Epithelial cell of proximal tubule (primary cell): ENCODE data around the gene FCMR. TPM values are rescaled to one million over a fixed set of nuclear protein-coding genes. Genes with fewer than 3 reads are reported as not detected.

Experiments used
- DNase-seq: peaks from one replicate; pipeline ENCODE4 v3.0.0-alpha.2; 2011; ENCODE audit warnings: low read depth
- H3K4me3 ChIP-seq: 2 replicates; pipeline ENCODE4 v1.5.1; 2011; ENCODE audit warnings: low read depth, mild to moderate bottlenecking, low read length
- total RNA-seq: library from RNA; depleted of rRNA; stranded (reverse); fragments of >200 nt; gene quantifications from 2 replicates; pipeline ENCODE4 v1.2.3, GENCODE V29; 2015
- TF ChIP-seq, protein P1 (sequence below): conservative IDR thresholded peaks from 2 replicates; pipeline ENCODE4 v1.5.1; 2012; ENCODE audit warnings: low read depth, mild to moderate bottlenecking, low read length

The FCMR gene, protein sequence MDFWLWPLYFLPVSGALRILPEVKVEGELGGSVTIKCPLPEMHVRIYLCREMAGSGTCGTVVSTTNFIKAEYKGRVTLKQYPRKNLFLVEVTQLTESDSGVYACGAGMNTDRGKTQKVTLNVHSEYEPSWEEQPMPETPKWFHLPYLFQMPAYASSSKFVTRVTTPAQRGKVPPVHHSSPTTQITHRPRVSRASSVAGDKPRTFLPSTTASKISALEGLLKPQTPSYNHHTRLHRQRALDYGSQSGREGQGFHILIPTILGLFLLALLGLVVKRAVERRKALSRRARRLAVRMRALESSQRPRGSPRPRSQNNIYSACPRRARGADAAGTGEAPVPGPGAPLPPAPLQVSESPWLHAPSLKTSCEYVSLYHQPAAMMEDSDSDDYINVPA
- total RNA-seq, result 0.65 TPM in 1 of 2 replicates, not detected in the other

GRCh38 chr1:206921772-206922265, at the start of gene FCMR:
Gene FCMR (minus strand): TSS chr1:206921941. CDS start chr1:206921854, 87 bp downstream.
- H3K4me3 ChIP-seq, result no peak within 1 kb of the TSS
- TF ChIP-seq, protein P1, sequence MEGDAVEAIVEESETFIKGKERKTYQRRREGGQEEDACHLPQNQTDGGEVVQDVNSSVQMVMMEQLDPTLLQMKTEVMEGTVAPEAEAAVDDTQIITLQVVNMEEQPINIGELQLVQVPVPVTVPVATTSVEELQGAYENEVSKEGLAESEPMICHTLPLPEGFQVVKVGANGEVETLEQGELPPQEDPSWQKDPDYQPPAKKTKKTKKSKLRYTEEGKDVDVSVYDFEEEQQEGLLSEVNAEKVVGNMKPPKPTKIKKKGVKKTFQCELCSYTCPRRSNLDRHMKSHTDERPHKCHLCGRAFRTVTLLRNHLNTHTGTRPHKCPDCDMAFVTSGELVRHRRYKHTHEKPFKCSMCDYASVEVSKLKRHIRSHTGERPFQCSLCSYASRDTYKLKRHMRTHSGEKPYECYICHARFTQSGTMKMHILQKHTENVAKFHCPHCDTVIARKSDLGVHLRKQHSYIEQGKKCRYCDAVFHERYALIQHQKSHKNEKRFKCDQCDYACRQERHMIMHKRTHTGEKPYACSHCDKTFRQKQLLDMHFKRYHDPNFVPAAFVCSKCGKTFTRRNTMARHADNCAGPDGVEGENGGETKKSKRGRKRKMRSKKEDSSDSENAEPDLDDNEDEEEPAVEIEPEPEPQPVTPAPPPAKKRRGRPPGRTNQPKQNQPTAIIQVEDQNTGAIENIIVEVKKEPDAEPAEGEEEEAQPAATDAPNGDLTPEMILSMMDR, result no peak
- DNase-seq, result no peak

GRCh38 chr1:206971029-206971655, 49.4 kb upstream of the FCMR start:
- TF ChIP-seq, protein P1, result no peak
- H3K4me3 ChIP-seq, result no peak overlapping the region
- DNase-seq, result no peak

GRCh38 chr1:206970446-206970845, 48.7 kb upstream of the FCMR start, which contains the start of gene FCAMR:
Gene FCAMR (minus strand): TSS chr1:206970460. CDS start chr1:206970125, 335 bp downstream.
- H3K4me3 ChIP-seq, result no peak within 1 kb of the TSS
- TF ChIP-seq, protein P1, result no peak
- DNase-seq, result no peak

DNA sequence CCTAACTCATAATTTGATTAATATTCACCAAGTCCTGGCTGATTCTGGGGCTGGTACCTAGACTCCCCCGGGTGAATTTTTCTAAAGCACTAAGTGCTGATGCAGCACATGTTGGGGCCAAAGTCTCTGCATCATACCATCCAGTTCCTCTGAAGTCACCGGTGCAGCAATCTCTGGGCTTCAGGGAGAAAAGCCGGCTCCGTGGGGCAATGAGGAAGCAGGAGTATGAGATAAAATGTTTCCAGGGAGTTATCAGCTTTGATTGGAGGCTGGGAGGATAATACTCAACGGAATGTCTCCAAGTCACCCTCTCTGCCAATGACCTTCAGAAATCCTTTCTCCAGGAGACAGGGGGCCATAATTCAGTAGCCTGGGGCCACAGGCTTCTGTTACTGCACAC, 47.3 kb upstream of the FCMR start:
- no peak overlapping the region for H3K4me3 ChIP-seq
- TF ChIP-seq, protein P1, result no peak
- no peak for DNase-seq

- TF ChIP-seq, protein P1, result no peak
- DNase-seq, result no peak
- H3K4me3 ChIP-seq, result no peak overlapping the region
Measured at GRCh38 chr1:206967096-206967849, 45.5 kb upstream of the FCMR start.

DNA sequence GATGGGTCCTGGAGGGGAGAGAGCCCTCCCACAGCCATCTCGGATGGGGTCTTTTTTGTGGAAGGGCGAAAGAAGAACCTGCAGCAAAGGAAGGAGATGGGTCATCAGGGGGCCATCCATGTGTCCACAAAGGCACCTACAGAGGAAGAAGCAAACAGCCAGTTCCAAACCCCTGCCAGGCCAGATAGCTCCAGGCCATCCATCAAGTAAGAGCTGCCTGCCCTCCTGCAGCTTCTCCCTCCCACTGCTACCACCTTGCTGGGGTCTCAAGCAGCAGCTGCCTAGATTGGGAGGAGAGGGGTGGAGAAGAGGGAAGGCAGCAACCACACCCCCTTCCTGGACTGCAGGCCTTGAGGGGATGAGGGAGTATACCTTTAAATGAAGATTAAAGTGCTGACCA, 44.0 kb upstream of the FCMR start:
- no peak for DNase-seq
- H3K4me3 ChIP-seq, result no peak overlapping the region
- TF ChIP-seq, protein P1, result no peak
